Measurements from ENCODE around the gene SH3RF2. TPM values are rescaled to one million over a fixed set of nuclear protein-coding genes. Genes with fewer than 3 reads are reported as not detected.

Gene SH3RF2
- total and polyA plus RNA-seq, 10 of the 15 experiments (the other 5 are each of a cell fraction or from before 2014, with no cell fraction given), result 0.15 TPM; not detected in 9

- H4K20me1 ChIP-seq (ENCODE audit: control insufficient read depth, insufficient read depth), result no peaks in the 10 kb centered on the region
- no peak for DNase-seq (ENCODE audit: low read depth, low spot score)
- intact Hi-C loops (cut with micrococcal nuclease; ENCODE audit: unreplicated experiment) (no loop called here), in situ Hi-C loops (cut with MboI) (no loop called here)
- no peaks in the 10 kb centered on the region for H3K27me3 ChIP-seq (replicated peaks in 1 of 2; ENCODE audit: control insufficient read depth in 2 of 2, insufficient read depth in 2 of 2, low read length in 1 of 2)
- ChIA-PET SMC1A (ENCODE audit: uncharacterized antibody, unreplicated experiment) (no interaction called here), POLR2A (no interaction called here), CTCF (no interaction called here), RAD21 (ENCODE audit: unreplicated experiment) (no interaction called here)
- ATAC-seq, result no peak
- no peak overlapping the region for H3K9ac ChIP-seq (ENCODE audit: control insufficient read depth, insufficient read depth, low read length)
- no peaks in the 10 kb centered on the region for H3K4me1 ChIP-seq (ENCODE audit: control insufficient read depth, insufficient read depth, low read length)
- H3K36me3 ChIP-seq (ENCODE audit: control insufficient read depth in 2 of 2, insufficient read depth in 2 of 2, low read length in 1 of 2), result no peaks in the 10 kb centered on the region
- TF ChIP-seq USF1 (IDR thresholded peaks at IDR 0.05; ENCODE audit: borderline replicate concordance, extremely low read length, insufficient read depth, low read depth, low read length), result no peak
- no peak for TF ChIP-seq GABPA (IDR thresholded peaks at IDR 0.05; ENCODE audit: low read depth)
- no peak for TF ChIP-seq MEF2A (IDR thresholded peaks at IDR 0.05; ENCODE audit: insufficient read depth, low read depth, low read length)
- no peak overlapping the region for H3K27ac ChIP-seq (ENCODE audit: control insufficient read depth, insufficient read depth)
- BruUV-seq (replicated peaks), result no TSS peak
- H3K4me2 ChIP-seq (ENCODE audit: control insufficient read depth, insufficient read depth), result no peak overlapping the region
- H3K79me2 ChIP-seq (ENCODE audit: control insufficient read depth, insufficient read depth, low read length), result no peaks in the 10 kb centered on the region
- 22% methylated on average over 6 of the region's 6 CpGs for WGBS (ENCODE audit: insufficient coverage, insufficient replicate concordance, low lambda C conversion rate, missing lambda C conversion rate)
- FAIRE-seq, result no peak
- H2AFZ ChIP-seq (ENCODE audit: control insufficient read depth, low read depth, low read length), result no peak overlapping the region
- H3K4me3 ChIP-seq, result no peak overlapping the region
- H3K9me3 ChIP-seq (replicated peaks; ENCODE audit: control insufficient read depth, insufficient read depth, low read length), result no peaks in the 10 kb centered on the region
Observed at GRCh38 chr5:145958436-145958835, 22.1 kb downstream of the SH3RF2 start.

GRCh38 chr5:145960166-145960565 lies 23.8 kb downstream of the SH3RF2 start:
- in situ Hi-C loops (cut with MboI) (no loop called here), intact Hi-C loops (cut with micrococcal nuclease; ENCODE audit: unreplicated experiment) (no loop called here)
- Histone ChIP-seq H2AFZ (ENCODE audit: control insufficient read depth, low read depth, low read length) (no peak overlapping the region), H3K4me2 (ENCODE audit: control insufficient read depth, insufficient read depth) (no peak overlapping the region), H3K27ac (ENCODE audit: control insufficient read depth, insufficient read depth) (no peak overlapping the region), H3K4me1 (ENCODE audit: control insufficient read depth, insufficient read depth, low read length) (no peaks in the 10 kb centered on the region), H4K20me1 (ENCODE audit: control insufficient read depth, insufficient read depth) (no peaks in the 10 kb centered on the region), H3K79me2 (ENCODE audit: control insufficient read depth, insufficient read depth, low read length) (no peaks in the 10 kb centered on the region), H3K36me3 (ENCODE audit: control insufficient read depth in 2 of 2, insufficient read depth in 2 of 2, low read length in 1 of 2) (no peaks in the 10 kb centered on the region), H3K4me3 (no peak overlapping the region), H3K27me3 (replicated peaks in 1 of 2; ENCODE audit: control insufficient read depth in 2 of 2, insufficient read depth in 2 of 2, low read length in 1 of 2) (no peaks in the 10 kb centered on the region), H3K9me3 (replicated peaks; ENCODE audit: control insufficient read depth, insufficient read depth, low read length) (no peaks in the 10 kb centered on the region), H3K9ac (ENCODE audit: control insufficient read depth, insufficient read depth, low read length) (no peak overlapping the region)
- RAD21 ChIA-PET (ENCODE audit: unreplicated experiment), result no interaction called here
- DNase-seq (ENCODE audit: low read depth, low spot score) (no peak), FAIRE-seq (no peak), ATAC-seq (no peak)
- CTCF ChIA-PET, result no interaction called here
- POLR2A ChIA-PET, result no interaction called here
- SMC1A ChIA-PET (ENCODE audit: uncharacterized antibody, unreplicated experiment), result no interaction called here
- WGBS (ENCODE audit: insufficient coverage, insufficient replicate concordance, low lambda C conversion rate, missing lambda C conversion rate), result 0% methylated on average over 1 of the region's 1 CpG
- no TSS peak for BruUV-seq (replicated peaks)
- TF ChIP-seq CHD4 (IDR thresholded peaks at IDR 0.05) (no peak), SMARCA5 (IDR thresholded peaks at IDR 0.05) (no peak), PML (IDR thresholded peaks at IDR 0.05; ENCODE audit: low read length) (no peak), MYC (IDR thresholded peaks at IDR 0.05; ENCODE audit: insufficient read depth, insufficient read length, insufficient replicate concordance, low read length, severe bottlenecking) (no peak), DPF2 (IDR thresholded peaks at IDR 0.05) (no peak), IKZF1 (conservative IDR thresholded peaks at IDR 0.05) (no peak), NR2F1 (conservative IDR thresholded peaks at IDR 0.05) (no peak), SMAD1 (IDR thresholded peaks at IDR 0.05; ENCODE audit: low read depth, partially characterized antibody) (no peak), TBL1XR1 (IDR thresholded peaks at IDR 0.05; ENCODE audit: low read depth, low read length) (no peak), EED (IDR thresholded peaks at IDR 0.05; ENCODE audit: low read depth) (no peak), EZH2 (IDR thresholded peaks at IDR 0.05; ENCODE audit: borderline replicate concordance, control insufficient read depth, low read depth, low read length) (no peak), HSF1 (IDR thresholded peaks at IDR 0.05; ENCODE audit: low read depth, low read length) (no peak), EGR1 (IDR thresholded peaks at IDR 0.05; ENCODE audit: borderline replicate concordance in 1 of 2, low read depth in 2 of 2, low read length in 2 of 2) (no peak)

All from GM12878 (cell line).